Gastroesophageal sphincter (tissue), 4 donors: ENCODE data around the gene THNSL1. TPM values are rescaled to one million over a fixed set of nuclear protein-coding genes. Genes with fewer than 3 reads are reported as not detected.
"Not testable (repeated sequence)": the region's sequence is repeated elsewhere in the genome, so short reads cannot be mapped to it uniquely, and the experiment has no call there.

Source experiments
- ATAC-seq: fragments of 150-250 bp; one replicate; pipeline ENCODE4 v1.9.1; 2016; ENCODE audit warnings: mild to moderate bottlenecking, moderate library complexity
- H3K27ac ChIP-seq, 4 donors: fragments of 200-600 bp; sonication (generic) in 3 of 4; 1 replicate in 3 of 4; 2 replicates in 1 of 4; pipeline ENCODE4 v1.5.1; 2016 to 2019
- H3K27me3 ChIP-seq: fragments of 200-600 bp; sonication (generic); one replicate; pipeline ENCODE4 v1.5.1; 2019
- H3K36me3 ChIP-seq, 2 donors: fragments of 200-600 bp; sonication (generic); one replicate each; pipeline ENCODE4 v1.5.1; 2019; ENCODE audit warnings: control low read depth in 1 of 2
- H3K4me1 ChIP-seq, 3 donors: fragments of 200-600 bp; sonication (generic); 1 replicate in 2 of 3; 2 replicates in 1 of 3; pipeline ENCODE4 v1.5.1; 2016 to 2019; ENCODE audit warnings: control low read depth in 2 of 3
- H3K4me3 ChIP-seq, 2 donors: fragments of 200-600 bp; sonication (generic); one replicate each; pipeline ENCODE4 v1.5.1; 2019; ENCODE audit warnings: mild to moderate bottlenecking in 1 of 2, moderate library complexity in 1 of 2
- H3K9me3 ChIP-seq, 3 donors: fragments of 200-600 bp; sonication (generic); one replicate each; pipeline ENCODE4 v1.5.1; 2017 to 2019; ENCODE audit warnings: control low read depth in 2 of 3
- CTCF ChIP-seq, 4 experiments: fragments of 200-600 bp in 2 of 4; fragments of 450-650 bp in 2 of 4; sonication (generic) in 1 of 4; IDR thresholded peaks; one replicate each; pipeline ENCODE4 v1.5.1; 2017 to 2019; ENCODE audit warnings: antibody characterized with exemption in 4 of 4, mild to moderate bottlenecking in 2 of 4, moderate library complexity in 2 of 4
- EP300 ChIP-seq: sonication (generic); formaldehyde crosslinking; IDR thresholded peaks from one replicate; pipeline ENCODE4 v1.6.1; 2017; ENCODE audit warnings: antibody characterized with exemption, mild to moderate bottlenecking
- POLR2A ChIP-seq, 2 donors: fragments of 450-650 bp; IDR thresholded peaks; one replicate each; pipeline ENCODE4 v1.6.1; 2017; ENCODE audit warnings: antibody characterized with exemption in 2 of 2, mild to moderate bottlenecking in 2 of 2, moderate library complexity in 1 of 2
- POLR2AphosphoS5 ChIP-seq: sonication (generic); formaldehyde crosslinking; IDR thresholded peaks from one replicate; pipeline ENCODE4 v1.6.1; 2017; ENCODE audit warnings: antibody characterized with exemption
- WGBS, 2 donors: methylation state at CpG; one replicate each; pipeline ENCODE4 v1.1.5; 2018; ENCODE audit warnings: low coverage in 1 of 2; 5-methylcytosine and 5-hydroxymethylcytosine counted together
- total RNA-seq, 4 donors: library from RNA; depleted of rRNA; stranded (reverse); fragments of >200 nt; gene quantifications; one replicate each; pipeline ENCODE4 v1.1.0, GENCODE V29; 2016

THNSL1 gene
- total RNA-seq, 4 donors from 2014 or later = 0.73 to 2.2 (median 1.3) TPM

GRCh38 chr10:24993237-24993958 is 23.0 kb upstream of the THNSL1 start:
- ATAC-seq = no peak
- no peak for TF ChIP-seq EP300
- TF ChIP-seq CTCF (IDR thresholded peaks at IDR 0.05) = no peak
- no peak for TF ChIP-seq POLR2AphosphoS5
- no peak for TF ChIP-seq POLR2A (IDR thresholded peaks at IDR 0.05)
- H3K4me3 ChIP-seq = no peak overlapping the region
- 86 to 100% methylated on average over 1 of the region's 1 CpG for WGBS, 2 donors
- H3K27me3 ChIP-seq = no peaks in the 10 kb centered on the region
- H3K36me3 ChIP-seq = no peaks in the 10 kb centered on the region
- no peaks in the 10 kb centered on the region for H3K4me1 ChIP-seq
- no peaks in the 10 kb centered on the region for H3K9me3 ChIP-seq
- no peak overlapping the region for H3K27ac ChIP-seq

- H3K27ac ChIP-seq = no peak overlapping the region
- no peak for ATAC-seq
- H3K4me3 ChIP-seq = no peak overlapping the region
- H3K36me3 ChIP-seq = no peaks in the 10 kb centered on the region
- H3K4me1 ChIP-seq = no peaks in the 10 kb centered on the region
- H3K9me3 ChIP-seq = no peaks in the 10 kb centered on the region
- no peaks in the 10 kb centered on the region for H3K27me3 ChIP-seq
- TF ChIP-seq POLR2AphosphoS5 = no peak
- TF ChIP-seq EP300 = no peak
- TF ChIP-seq CTCF (IDR thresholded peaks at IDR 0.05) = no peak
Measured at GRCh38 chr10:24995072-24995471, 21.3 kb upstream of the THNSL1 start.

- ATAC-seq = no peak
- Histone ChIP-seq H3K27me3 (no peaks in the 10 kb centered on the region), H3K9me3 (peaks cover 0 to 7% (median 0%) of the 10 kb centered on the region in 3 donors), H3K27ac (no peak overlapping the region), H3K4me1 (no peaks in the 10 kb centered on the region), H3K36me3 (no peaks in the 10 kb centered on the region), H3K4me3 (no peak overlapping the region)
- WGBS, 2 donors = 78 to 91% methylated on average over 3 of the region's 3 CpGs
- TF ChIP-seq POLR2AphosphoS5 = no peak
- TF ChIP-seq POLR2A (IDR thresholded peaks at IDR 0.05) = no peak
- no peak for TF ChIP-seq CTCF (IDR thresholded peaks at IDR 0.05)
- TF ChIP-seq EP300 = no peak
Measured at GRCh38 chr10:24998044-24998443, 18.4 kb upstream of the THNSL1 start.

GRCh38 chr10:25011591-25011990 is 4.8 kb upstream of the THNSL1 start:
- H3K4me1 ChIP-seq, H3K9me3 ChIP-seq, ATAC-seq, H3K27ac ChIP-seq, H3K27me3 ChIP-seq, H3K4me3 ChIP-seq, H3K36me3 ChIP-seq: not testable (repeated sequence)
- 85 to 86% methylated on average over 1 to 2 of the region's 2 CpGs for WGBS, 2 donors

- Histone ChIP-seq H3K4me3 (no peak overlapping the region), H3K27ac (no peak overlapping the region), H3K36me3 (no peaks in the 10 kb centered on the region), H3K27me3 (no peaks in the 10 kb centered on the region), H3K9me3 (no peaks in the 10 kb centered on the region), H3K4me1 (peaks cover 0 to 18% (median 0%) of the 10 kb centered on the region in 3 donors)
- no peak for ATAC-seq
- no peak for TF ChIP-seq CTCF (IDR thresholded peaks at IDR 0.05)
- TF ChIP-seq POLR2AphosphoS5 = no peak
- TF ChIP-seq EP300 = no peak
- TF ChIP-seq POLR2A (IDR thresholded peaks at IDR 0.05) = no peak
Measured at GRCh38 chr10:25014579-25014978, 1.8 kb upstream of the THNSL1 start.
